ENCODE measurements around the gene CDH26.

GRCh38 chr20:59932616-59933295 is 25.5 kb upstream of the CDH26 start:
- no peak for TF ChIP-seq CTCF (IDR thresholded peaks at IDR 0.05)
- no peak for TF ChIP-seq POLR2A (IDR thresholded peaks at IDR 0.05)

Data from esophagus squamous epithelium (tissue), 4 donors.